Measurements from ENCODE around the gene DPP3.

The DPP3 gene

DNA sequence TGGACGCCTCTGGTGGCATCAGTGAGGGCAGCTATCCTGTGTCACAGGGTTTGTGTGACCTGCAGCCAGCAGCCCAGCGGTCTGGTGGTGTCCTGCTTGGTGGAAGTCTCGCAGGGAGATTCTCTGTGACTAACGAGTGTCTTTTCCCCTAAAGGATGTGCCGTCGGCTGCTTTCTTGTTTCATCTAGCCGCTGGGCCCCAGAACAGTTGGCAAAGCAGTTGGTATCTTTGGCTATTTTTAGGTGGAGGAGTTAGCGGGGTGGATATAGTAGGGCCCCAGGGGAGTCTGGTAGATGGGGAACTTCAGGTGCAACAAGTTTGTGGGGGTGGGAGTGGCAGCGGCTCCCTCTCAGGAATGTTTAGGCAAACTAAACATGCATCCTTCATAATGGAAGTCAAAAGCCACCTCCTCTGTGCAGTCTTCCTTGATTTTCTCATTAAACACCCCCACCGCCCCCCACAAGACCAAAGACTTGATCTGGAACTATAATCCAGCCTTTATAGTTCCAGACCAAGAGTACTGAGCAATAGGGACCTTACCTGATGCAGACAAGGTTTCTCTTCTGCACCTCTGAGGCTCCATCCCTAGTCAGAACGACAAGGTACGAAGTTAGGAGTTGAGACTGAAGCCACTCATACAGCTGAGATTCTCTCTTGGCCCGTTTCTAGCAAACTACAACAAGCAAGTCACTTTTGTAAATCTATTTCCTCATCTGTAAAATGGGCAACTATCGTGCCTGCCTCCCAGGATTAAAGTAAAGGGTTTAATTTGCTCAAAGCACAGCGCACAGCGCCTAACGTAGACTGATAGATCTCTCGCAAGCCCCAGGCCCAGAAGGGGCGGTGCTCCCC, 14.6 kb upstream of the DPP3 start:
- no peak for DNase-seq

DNA sequence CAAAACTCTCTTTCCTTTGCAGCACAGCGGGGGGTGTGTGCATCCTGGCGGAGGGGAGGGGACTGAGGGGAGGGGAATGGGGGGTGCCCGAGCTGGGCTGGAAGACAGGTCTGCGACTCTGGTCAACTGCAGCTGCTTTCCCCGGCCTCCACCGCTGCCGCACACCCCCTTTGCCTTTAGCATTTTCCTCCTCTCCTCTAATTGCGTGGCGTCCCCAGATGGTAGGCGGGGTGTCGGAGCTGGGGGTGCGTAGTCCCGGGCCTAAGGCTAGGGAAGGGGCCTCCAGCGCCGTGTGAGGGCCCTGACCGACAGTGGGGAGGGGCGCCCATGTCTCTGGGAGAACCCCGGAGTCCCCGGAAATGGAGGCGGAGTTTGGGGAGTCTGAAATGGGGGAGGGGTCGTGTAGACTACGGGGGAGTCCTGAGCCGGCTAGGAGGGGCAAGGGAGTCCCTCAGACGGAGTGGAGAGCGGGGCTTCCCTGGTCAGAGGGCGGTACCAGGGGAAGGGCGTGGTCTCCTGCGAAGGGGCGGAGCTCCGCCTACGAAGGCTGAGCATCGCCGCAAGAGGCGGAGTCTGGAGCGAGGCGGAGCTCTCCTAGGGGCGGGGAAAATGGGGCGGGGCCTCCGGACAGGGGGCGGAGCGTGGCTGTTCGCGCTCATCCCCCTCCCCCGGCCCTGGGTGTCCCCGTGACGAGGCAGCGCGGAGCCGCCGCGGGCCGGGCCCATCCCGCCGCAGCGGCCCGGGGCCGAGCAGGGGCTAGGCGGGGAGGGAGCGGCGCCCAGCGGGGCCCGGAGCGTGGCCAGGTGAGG, 13.8 kb upstream of the DPP3 start, which contains the start of gene PELI3:
Gene PELI3, plus strand, starts transcription at position 681 of the 809 bp plus-strand sequence. CDS start 1,224 bp downstream, outside the sequence.
- DNase-seq: peak; percentile 92

DNA sequence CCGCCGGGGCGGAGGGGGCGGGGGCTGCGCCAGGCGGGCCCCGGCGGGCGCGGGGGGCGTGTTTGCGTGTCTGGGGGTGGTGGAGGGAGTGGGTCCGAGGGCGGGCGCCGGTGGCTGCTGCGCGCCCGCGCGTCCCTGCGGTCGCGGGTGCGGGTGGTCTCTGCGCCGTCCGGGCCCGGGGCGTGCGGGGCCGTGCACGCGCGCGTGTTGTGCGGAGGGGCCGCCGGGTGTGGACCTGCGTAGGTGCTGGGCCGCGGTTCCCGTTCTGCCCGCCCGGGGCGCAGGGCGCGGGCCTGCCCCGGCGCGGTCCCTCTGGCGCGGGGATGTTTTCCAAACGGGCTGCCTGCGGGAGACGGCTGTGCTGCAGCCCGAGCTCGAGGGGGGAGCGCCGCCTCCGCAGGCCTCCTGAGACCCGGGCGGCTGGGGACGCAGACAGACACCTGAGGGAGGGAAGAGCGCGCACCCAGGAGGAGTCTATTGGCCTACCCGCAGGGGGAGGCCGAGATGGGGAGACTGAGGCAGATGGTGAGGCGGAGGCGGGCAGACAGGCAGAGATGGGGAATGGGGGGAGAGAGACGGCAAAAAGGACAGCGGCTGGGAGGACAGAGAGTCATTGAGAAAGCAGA, 13.1 kb upstream of the DPP3 start:
- DNase-seq: peak; percentile 61

DNA sequence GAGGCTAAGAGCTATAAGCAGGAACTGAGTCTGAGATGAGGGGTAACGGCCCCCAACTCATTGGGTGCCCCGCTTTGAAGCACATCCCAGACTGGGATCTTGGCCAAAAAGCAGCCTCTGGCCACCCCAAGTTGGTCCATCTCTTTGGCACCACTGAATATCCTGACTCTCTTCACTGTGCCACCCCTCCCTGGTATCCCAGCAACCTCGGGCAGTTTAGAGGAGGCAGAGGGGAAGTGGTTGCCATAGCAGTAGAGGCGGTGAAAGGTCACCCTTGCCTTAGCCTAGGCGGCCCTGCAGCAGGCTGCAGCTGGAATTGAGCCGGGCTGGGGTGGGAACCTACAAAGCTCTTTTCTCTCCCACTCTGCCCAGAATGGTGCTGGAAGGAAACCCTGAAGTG, 12.5 kb upstream of the DPP3 start:
- DNase-seq: peak; percentile 26

DNA sequence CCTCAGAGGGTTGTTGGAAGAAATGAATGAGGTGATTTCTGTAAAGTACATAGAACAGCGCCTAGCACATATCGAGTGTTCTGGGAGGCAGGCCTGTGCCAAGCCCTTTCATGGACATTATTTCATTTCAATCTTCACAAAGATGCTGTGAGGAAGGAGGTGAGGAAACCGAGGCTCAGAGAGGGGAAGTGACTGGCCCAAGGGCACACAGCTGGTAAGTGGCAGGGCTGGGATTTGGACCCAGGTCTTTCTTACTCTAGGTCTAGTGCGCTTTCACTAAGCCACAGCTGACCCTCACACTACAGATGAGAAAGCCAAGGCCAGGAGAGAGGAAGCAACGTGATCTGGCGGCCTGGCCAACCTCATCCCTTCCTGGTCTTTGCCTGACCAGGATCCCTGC, 11.5 kb upstream of the DPP3 start:
- no peak for DNase-seq

DNA sequence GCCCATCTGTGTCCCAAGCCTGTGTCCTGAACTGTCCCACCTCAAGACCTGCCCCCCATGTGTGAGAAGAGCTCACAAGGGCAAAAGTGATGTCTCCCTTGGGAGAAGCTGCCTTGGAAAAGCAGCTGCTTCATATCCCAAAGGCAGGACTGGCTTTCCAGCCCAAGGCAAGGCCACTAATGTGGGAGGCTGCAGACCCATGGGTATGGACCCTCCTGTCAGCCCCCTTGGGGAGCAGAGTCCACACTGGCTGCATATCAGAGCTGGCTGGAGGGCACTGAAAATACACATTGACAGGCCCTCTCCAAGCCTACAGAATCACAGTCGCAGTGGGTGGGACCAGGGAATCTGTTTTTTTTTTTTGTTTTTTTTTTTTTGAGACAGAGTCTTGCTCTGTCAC, 10.8 kb upstream of the DPP3 start:
- DNase-seq: no peak

DNA sequence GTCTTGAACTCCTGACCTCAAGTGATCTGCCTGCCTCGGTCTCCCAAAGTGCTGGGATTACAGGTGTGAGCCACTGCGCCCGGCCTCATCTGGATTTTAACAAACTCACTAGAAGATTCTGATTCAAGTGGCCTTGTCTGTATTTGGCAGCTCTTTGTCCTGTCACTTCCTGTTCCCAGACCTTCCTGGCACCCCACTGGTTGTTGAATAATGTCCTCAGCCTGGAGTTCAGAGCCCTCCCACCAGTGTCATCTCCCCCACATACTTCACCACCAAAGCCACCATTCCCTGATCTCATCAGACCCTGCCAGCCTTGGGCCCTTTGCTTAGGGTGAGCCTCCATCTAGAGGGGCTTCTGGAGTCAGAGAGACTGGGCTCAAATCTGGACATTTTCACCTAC, 10.2 kb upstream of the DPP3 start:
- DNase-seq: no peak

DNA sequence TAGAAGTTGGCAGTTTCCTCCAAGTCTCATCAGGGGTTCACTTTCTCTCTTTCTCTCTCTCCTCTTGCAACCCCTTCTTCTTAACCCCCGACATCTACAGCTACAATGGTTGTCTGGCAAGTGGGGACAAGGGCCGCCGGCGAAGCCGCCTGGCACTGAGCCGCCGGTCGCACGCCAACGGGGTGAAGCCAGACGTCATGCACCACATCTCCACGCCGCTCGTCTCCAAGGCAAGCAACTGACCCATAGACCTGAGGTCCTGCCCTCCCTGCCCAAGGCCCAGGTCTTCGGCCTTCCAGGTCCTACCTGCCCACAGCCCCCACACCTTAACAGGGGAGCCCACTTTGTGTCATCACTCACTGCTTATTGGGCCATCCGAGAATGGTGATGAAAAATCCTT, 9.1 kb upstream of the DPP3 start:
- no peak for DNase-seq

DNA sequence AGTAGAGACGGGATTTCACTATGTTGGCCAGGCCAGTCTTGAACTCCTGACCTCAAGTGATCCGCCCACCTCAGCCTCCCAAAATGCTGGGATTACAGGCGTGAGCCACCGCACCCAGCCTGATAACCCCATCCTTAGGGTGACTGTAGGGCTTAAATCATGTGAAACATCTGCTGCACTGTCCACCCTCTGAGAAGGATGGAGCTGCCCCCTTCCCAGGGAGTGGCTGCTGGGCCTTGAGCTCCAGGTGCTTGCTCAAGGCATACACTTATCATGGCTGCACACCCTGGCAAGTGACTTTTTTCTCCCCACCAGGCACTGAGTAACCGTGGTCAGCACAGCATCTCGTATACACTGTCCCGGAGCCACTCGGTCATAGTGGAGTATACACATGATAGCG, 8.2 kb upstream of the DPP3 start:
- no peak for DNase-seq

DNA sequence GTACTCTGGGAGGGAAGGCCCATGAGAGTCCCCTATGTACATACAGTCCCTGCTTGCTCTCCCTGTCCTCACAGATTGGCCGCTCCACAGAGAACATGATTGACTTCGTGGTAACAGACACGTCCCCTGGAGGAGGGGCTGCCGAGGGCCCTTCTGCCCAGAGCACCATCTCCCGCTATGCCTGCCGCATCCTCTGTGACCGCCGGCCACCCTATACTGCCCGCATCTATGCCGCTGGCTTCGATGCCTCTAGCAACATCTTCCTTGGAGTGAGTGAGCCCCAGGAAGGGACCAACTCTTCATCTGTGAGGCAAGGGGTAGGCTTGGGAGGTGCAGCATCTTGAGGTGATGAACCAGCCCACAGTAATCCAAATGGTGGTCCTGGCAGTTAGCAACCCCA, 7.1 kb upstream of the DPP3 start:
- no peak for DNase-seq

DNA sequence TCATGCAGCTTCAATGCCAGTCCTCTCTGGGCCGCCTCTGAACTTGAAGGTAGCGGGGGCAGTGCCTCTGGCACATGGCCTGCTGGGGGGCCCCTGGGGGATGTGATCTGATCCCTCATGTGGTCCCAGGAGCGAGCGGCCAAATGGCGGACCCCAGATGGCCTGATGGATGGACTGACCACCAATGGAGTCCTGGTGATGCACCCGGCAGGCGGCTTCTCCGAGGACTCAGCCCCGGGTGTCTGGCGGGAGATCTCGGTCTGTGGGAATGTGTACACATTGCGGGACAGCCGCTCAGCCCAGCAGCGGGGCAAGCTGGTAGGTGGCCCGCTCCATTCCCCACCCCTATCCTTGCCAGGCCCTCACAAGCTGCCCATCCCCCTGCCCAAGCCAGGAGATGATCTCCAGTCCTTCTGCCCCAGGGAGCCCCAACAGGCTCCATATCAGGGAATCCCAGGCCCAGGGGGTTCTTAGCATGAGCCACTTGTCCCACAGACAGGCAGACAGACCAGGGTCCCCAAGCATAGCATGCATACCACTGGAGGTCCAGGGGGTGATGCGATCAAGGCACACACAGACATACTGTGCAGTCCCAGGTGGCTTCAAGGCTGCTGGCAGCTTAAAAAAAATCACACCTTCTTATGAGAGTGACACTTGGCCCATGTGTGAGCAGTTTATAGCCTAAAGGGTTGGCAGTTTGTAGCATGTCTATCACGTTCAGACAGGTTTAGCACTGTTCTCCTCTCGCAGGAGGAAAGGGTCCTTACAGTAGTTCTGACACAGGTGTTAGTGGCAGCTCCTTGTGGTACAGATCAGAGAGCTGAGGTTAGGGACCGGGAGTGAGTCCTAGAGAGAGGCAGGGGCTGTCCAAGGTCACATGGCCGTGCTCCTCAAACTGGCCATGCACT, 6.4 kb upstream of the DPP3 start:
- no peak for DNase-seq

DNA sequence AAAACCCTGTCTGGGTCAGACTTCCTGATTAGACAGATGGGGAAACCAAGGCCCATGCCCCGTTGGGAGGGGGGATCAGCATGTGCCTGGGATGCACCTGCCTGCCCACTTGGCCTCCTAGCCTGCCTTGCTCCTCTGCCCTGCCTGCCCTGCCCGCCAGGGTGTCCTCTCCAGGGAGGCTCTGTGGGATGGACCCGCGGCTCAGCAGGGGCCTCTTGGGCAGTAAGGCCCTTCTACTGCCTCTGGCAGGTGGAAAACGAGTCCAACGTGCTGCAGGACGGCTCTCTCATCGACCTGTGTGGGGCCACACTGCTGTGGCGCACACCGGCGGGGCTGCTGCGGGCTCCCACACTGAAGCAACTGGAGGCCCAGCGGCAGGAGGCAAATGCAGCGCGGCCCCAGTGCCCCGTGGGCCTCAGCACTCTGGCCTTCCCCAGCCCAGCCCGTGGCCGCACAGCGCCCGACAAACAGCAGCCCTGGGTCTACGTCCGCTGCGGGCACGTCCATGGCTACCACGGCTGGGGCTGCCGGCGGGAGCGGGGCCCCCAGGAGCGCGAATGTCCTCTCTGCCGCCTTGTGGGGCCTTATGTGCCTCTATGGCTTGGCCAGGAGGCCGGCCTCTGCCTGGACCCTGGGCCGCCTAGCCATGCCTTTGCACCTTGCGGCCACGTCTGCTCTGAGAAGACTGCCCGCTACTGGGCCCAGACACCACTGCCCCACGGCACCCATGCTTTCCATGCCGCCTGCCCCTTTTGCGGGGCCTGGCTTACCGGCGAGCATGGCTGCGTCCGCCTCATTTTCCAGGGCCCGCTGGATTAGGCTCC, 4.7 kb upstream of the DPP3 start:
- no peak for DNase-seq

DNA sequence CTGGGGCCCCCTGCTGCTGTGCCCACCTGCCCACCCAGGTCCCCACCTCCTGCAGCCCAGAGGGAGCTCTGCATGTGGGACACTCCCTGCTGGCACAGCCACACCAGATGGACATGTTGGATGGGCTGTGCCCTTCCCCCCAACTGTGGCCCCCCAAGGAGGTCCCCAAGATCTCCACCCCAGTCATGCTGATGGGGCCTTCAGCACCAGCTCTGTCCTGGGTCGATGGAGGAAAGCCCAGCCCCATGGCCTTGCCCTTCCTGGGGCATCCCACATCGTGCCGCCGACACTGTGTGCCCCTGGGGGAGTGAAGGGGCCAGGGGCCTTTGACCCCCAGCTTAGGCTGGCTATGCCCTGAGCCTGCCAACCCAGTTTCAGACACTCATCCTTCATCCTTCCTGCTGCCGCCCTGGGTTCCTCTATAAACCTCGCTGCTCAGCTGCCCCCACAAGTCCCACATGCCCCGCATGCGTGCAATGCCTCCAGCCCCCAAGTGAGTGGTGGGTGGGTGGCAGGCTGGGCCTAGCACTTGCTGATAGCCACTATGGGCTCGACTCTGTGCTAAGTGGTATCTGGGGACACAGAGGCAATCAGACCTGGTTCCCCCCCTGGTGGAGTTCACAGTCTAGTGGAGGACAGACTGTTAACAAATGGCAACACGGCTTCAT, 3.9 kb upstream of the DPP3 start:
- DNase-seq: no peak

DNA sequence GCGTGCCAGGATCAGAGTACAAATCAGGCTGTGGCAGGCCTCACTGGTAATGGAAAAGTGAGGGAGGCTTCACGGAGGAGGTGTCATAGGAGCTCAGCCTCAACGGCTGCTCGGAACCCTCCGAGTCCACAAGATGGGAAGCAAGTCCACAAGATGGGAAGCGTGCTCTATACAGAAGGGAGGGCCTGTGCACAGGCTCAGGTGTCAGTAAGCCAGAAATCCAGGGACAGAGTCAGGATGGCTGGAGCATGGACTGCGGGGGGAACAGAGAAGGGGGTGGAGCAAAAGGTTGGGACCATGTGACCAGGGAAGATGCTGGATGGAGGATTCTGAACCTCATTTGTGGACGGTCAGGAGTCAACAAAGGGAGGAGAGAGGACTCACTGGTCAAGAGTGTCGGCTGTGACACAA, 3.4 kb upstream of the DPP3 start:
- DNase-seq: no peak

DNA sequence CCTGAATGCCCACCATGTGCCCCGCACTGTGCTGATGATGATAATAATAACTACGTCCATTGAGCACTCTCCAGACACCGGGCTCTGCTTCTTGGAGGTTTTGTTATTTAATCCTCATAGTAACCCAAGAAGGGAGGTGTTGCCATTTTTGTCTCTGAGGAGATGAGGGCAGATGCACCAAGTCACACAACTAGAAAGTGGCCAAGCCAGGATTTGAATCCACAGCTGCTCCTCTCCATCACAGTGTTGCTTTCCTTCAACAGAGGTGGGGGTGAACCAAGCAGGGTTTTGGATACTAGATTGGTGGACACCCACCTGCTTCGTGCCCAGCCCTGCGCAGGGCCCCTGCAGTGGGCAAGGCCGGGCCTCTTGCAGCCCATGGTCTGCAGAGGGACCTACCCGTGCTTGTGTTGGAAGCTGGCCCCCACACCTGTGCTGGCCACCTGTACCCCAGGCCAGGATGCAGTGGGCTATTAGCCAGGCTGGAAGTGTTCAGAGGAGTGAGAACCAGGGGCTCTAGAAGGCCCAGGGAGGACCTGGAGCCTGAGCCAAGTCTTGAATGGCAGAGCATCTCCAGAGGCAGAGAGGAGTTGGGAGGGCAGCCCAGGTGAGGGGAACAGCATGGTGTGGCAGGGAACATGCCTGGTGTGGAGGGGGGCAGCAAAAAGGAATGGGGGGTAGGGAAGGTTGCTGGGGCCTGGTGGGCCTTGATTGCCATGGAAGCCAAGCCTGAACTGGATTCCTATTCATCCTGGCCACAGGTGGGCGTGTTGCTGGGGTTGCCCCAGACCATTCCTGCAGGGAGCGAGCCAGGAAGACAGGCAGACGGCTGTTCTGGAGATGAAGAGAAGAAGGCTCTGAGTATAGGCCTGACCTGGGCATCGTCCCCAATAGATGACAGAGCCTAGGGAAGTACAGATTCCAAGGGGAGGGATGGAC, 2.7 kb upstream of the DPP3 start:
- no peak for DNase-seq

DNA sequence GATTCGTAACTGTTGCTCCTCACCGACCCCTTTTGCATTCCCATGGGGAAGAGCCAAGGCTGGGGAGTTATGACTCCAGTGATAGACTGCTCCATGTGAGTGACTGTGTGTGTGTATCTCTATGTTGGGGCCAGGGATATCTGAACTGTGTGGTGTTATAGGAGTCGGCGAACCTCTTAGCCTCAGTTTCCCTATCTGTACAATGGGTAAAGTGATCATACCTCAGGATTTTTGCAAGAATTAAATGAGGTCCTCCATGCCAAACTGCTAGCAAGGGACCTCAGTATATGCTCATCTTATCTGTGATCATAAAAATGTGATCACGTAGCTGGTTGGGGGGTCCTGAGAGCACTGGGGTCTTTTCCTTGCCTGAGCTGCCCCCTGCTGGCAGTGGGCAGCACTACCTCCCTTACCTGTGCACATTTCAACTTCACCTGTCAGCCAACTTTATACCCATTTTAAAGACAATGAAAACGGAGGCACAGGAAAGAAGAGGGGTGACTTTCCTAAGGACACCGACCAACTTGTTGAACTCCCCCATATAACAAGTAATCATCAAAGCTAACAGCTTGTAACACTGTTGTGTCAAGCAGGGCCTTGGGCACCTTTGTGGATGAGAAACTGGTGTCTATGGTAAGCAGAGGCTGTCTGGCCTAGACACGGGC, 1.4 kb upstream of the DPP3 start:
- DNase-seq: peak; percentile 28

DNA sequence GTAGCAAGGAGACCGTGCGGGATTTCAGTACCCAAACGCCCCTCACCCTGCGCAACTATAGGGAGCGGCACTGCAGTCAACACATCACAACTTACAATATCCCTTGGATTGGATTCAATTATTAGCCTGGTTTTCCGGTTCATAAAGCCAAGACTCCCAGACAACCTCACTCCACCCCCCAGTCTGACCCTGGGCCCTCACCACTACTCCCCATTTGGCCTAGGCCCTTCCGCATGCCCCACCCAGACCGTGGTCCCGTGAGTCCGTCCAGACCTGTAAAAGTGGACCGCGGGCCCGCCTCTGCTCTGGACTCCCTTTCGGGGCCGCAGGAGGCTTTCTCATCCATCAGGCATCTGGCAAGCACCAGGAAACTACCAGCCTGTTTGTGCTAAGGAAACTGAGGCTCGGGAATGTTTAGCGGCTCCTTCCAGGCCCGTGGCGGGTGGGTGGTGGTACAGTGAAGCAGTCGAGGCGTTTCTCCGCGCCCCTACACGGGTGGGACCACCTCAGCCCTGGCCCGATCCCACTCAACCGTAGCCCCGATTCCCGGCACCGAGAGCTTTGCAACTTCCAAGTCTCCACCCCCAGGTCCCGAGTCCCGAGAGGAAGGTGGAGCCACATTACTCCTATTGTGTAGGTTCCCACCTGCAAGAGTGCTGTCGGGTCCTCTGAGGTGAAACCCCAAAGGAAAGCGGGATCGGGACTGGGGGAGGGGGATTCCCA, 679 bp upstream of the DPP3 start:
- DNase-seq: no peak

DNA sequence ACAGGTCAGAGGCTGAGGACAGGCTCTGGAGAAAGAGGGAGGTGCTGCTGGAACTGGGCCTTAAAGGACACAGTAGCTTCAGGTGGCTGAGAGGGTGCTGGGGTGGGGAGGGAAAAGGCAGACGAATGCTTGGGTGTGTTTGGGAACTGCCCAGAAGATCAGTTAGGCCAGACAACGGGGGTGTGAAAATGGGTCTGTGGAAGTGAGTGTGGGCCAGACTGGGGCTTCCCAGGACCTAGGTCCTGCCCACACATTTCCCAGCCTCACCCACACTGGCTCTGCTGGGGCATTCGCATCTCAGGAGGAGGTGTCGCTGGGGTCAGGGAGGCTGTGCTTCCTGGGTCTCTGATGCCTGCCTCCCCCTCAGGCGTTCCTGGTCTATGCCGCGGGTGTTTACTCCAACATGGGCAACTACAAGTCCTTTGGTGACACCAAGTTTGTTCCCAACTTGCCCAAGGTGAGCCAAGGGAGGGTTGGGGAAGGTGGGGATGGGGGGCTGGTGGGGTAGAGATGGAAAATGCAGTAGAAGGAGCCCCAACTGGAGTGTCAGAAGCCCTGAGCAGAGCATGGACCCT, 4.7 kb downstream of the DPP3 start:
- DNase-seq: no peak

Data from stimulated activated CD4-positive, alpha-beta T cell treated with anti-CD3 and anti-CD28 coated beads, Interleukin-15, amount 100 ng/mL, for 24 hours (primary cell).